C4-2B (cell line): Measurements from ENCODE around the gene ARFRP1.

Experiments
- ZFX ChIP-seq: fragments of 450-650 bp; IDR thresholded peaks from 2 replicates; pipeline ENCODE4 v1.6.1; 2017
- TF ChIP-seq, protein P1 (sequence below): fragments of 450-650 bp; conservative IDR thresholded peaks from 2 replicates; pipeline ENCODE4 v1.5.1; 2017; ENCODE audit warnings: mild to moderate bottlenecking

- TF ChIP-seq, protein P1, sequence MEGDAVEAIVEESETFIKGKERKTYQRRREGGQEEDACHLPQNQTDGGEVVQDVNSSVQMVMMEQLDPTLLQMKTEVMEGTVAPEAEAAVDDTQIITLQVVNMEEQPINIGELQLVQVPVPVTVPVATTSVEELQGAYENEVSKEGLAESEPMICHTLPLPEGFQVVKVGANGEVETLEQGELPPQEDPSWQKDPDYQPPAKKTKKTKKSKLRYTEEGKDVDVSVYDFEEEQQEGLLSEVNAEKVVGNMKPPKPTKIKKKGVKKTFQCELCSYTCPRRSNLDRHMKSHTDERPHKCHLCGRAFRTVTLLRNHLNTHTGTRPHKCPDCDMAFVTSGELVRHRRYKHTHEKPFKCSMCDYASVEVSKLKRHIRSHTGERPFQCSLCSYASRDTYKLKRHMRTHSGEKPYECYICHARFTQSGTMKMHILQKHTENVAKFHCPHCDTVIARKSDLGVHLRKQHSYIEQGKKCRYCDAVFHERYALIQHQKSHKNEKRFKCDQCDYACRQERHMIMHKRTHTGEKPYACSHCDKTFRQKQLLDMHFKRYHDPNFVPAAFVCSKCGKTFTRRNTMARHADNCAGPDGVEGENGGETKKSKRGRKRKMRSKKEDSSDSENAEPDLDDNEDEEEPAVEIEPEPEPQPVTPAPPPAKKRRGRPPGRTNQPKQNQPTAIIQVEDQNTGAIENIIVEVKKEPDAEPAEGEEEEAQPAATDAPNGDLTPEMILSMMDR: no peak
- TF ChIP-seq ZFX: no peak
These were observed 33.8 kb downstream of the ARFRP1 start for GRCh38 chr20:63673951-63674350.
